GM18505 (cell line): Measurements from ENCODE around the gene RPL32.
"Not testable (repeated sequence)": the region's sequence is repeated elsewhere in the genome, so short reads cannot be mapped to it uniquely, and the experiment has no call there.

ENCODE experiments used
- ATAC-seq: cut with Tn5 transposase; IDR thresholded peaks from one replicate; pipeline ENCODE4 v1.9.1; 2021; ENCODE audit not compliant: unreplicated experiment
- POLR2A ChIP-seq: IDR thresholded peaks from 4 replicates; pipeline ENCODE4 v1.6.1; 2011; ENCODE audit warnings: borderline replicate concordance; ENCODE audit not compliant: insufficient read depth, insufficient read length; ENCODE audit errors: extremely low read depth

RPL32 gene

DNA sequence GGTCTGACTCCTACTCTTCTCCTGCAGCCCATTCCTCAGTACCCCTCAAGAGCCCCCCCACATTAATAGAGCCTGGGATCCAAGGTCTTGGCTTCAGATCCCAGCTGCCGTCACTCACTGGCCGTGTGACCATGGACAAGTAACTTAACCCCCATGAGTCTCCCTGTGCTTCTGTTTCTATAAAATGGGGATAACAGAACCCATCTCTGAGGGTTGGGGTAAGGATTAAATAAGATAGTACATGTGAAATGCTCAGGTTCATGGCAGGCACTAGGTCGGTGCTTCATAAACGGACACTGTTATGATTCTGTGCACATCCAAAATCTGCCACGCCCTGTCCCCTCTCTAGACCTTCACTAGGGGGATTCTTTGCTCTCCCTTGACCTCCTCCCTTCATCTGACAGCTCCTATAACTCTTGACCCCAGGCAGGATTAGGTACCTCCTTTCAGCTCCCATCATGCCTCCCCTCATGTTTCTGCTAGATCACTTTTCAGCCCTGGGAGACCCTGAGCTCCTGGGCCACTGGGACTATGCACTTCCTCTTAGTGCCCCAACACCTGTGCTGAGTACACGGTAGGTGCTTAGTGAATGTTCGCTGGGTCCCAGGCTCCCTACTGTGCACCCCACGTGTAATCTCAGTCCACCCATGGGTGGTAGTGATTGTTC, 43.3 kb downstream of the RPL32 start:
- ATAC-seq, result no peak
- TF ChIP-seq POLR2A, result no peak

- no peak for ATAC-seq
- TF ChIP-seq POLR2A, result no peak
Measured at GRCh38 chr3:12797124-12797891, 44.1 kb downstream of the RPL32 start.

- no peak for ATAC-seq
- no peak for TF ChIP-seq POLR2A
Measured at GRCh38 chr3:12796171-12797123, 44.9 kb downstream of the RPL32 start, which contains the start of gene CAND2. Gene CAND2, plus strand, starts transcription at chr3:12796680. Its CDS starts 41 bp downstream, at chr3:12796721.

- no peak for ATAC-seq
- no peak for TF ChIP-seq POLR2A
Measured at GRCh38 chr3:12793701-12794100, 47.7 kb downstream of the RPL32 start.

DNA sequence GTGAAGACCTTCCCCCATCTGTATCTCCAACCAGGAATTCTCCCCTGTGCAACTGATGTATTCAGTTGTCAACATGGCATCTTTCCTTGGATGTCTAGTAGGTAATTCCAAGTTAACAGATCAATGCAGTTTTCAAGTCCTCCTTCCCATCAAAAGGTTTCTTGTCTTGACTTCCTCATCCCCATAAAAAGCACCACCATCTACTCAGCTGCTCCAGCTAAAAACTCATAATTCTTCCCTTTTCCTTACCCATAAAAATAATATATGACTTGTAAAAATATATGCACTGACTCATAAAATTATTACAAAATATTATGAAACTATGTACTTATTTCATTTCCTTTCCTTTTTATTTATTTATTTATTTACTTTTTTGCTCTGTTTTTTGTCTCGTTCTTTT, 49.9 kb downstream of the RPL32 start:
- ATAC-seq, result no peak
- no peak for TF ChIP-seq POLR2A

GRCh38 chr3:12787967-12788690, 53.2 kb downstream of the RPL32 start:
- ATAC-seq, result not testable (repeated sequence)

DNA sequence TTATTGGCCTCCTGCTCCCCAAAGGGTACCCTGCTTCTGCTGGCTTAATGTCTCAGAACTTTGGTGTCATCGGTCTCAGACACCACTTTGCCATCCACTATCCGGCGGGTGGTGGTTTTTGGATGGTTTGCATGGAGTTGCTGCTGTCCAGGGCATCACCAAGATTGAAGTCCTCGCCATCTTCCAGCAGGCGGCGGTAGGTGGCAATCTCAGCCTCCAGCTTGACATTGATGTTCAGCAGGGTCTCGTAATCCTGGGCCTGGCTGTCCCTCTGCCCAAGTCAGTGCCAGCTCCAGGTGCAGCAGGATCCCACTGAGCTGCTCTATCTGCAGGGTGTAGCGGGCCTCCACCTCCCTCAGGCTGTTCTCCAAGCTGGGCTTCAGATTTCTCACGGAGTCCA, 54.0 kb downstream of the RPL32 start:
- ATAC-seq, result not testable (repeated sequence)

DNA sequence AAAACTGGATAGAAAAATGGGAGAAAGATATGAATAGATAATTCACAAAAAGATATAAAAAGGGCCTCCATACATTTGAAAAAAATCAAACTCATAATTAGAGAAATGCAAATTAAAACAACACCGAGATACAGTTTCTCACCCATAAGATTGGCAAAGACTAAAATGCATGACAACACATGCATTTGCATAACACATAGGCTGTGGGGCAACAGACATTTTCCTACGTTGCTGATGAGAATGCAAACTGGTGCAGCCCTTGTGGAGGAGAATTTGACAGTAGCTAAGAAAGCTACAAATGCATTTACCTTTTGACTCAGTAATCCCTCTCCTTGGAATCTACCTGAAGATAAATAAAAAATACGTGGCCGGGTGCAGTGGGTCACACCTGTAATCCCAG, 56.3 kb downstream of the RPL32 start:
- no peak for ATAC-seq
- no peak for TF ChIP-seq POLR2A
